GM19351 (cell line): Measurements from ENCODE around the gene OR13C4.
"Not testable (repeated sequence)": the region's sequence is repeated elsewhere in the genome, so short reads cannot be mapped to it uniquely, and the experiment has no call there.

Experiments used
- ATAC-seq: cut with Tn5 transposase; IDR thresholded peaks from one replicate; pipeline ENCODE4 v1.9.1; 2021; ENCODE audit warnings: mild to moderate bottlenecking, moderate library complexity; ENCODE audit not compliant: unreplicated experiment

Gene OR13C4

DNA sequence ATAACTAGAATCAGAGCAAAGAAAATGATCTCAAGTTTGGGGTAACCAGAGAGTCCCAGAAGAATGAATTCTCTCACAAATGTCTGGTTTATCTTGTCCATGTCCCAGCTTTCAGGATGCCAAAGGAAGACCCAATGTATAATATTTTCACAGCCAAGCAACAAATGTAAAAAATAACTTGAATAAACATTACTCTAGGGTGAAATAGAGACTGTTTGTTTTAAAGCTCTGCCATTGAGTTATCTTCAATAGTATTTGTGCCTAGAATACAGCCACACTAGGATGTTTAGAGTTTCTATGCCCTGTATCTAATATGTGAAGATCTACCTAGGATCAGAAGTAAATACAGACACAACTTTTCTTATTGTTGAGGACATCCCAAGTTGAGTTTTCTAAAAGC, at the start of gene OR13C4:
TSS of gene OR13C4 (minus strand) at position 101 of the 400 bp plus-strand sequence. CDS start at position 101, 0 bp downstream.
- ATAC-seq = no peak

DNA sequence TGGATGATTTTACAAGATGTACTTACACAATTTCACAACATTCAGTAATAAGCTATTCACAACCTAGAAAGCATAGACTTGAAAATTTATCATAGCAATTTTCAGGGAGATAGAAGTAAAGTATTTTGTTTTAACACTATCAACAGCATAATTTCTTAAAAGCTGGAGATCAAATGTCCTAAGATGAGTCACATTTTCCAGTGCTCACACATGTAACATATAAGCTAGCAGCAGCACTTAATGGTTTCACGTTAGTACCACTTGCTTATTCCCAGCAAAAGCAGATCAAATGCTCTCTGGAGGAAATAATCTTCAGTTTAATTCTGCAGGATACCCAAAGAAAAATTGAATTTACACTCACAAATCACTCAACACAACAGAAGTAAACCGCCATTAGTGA, 48.4 kb upstream of the OR13C4 start:
- ATAC-seq = no peak

DNA sequence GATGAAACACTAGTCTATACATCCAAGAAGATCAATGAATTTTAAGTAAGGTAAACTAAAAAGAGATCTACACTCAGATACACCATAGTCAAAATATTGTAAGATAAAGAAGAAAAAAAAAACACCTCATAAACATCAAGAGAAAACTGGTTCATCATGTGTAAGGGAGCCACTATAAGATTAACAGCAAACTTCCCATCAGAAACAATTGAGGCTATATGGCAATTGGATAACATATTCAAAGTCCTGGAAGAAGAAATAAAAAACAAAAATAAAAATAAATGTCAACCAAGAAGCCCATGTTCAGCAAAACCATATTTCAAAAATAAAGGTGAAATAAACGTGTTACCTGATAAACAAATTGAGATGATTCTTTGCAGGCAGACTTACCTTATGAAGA, 45.6 kb upstream of the OR13C4 start:
- no peak for ATAC-seq

DNA sequence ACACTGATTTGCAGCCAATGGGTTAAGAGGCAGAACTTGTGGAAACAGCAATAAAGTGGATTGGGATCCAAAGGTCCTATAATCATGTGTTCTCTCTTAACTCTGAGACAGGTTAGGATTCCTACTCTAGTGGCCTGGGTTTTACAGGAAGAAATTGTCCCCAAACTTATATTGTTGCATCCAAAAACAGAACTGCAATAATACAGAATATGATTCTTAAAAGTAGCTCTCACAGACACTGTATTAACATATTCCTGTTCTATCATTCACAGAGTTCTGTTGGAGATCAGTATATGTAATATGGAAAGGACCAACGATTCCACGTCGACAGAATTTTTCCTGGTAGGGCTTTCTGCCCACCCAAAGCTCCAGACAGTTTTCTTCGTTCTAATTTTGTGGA, 41.9 kb upstream of the OR13C4 start, which contains the start of gene OR13C8:
TSS of gene OR13C8 (plus strand) at position 301 of the 400 bp plus-strand sequence. CDS start at position 301, 0 bp downstream.
- ATAC-seq = no peak

DNA sequence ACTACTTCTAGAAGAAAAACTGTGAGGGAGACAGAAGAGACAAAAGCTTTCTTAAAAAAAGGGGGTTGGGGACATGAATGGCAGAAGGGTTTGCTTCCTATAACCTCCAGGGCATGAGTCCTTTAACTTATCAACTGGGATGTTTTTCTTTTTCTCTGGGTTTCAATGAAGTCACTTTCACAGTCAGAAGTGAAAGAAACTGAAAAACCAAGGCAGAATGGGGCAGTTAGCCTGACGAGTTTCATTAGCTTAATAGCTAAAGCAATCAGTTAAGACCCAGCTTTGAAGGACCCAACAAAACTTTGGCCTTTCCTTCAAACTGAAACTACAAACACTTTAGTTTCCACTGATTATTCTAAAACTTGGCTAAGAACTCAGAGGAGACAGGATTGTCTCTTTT, 37.3 kb upstream of the OR13C4 start:
- ATAC-seq = no peak

DNA sequence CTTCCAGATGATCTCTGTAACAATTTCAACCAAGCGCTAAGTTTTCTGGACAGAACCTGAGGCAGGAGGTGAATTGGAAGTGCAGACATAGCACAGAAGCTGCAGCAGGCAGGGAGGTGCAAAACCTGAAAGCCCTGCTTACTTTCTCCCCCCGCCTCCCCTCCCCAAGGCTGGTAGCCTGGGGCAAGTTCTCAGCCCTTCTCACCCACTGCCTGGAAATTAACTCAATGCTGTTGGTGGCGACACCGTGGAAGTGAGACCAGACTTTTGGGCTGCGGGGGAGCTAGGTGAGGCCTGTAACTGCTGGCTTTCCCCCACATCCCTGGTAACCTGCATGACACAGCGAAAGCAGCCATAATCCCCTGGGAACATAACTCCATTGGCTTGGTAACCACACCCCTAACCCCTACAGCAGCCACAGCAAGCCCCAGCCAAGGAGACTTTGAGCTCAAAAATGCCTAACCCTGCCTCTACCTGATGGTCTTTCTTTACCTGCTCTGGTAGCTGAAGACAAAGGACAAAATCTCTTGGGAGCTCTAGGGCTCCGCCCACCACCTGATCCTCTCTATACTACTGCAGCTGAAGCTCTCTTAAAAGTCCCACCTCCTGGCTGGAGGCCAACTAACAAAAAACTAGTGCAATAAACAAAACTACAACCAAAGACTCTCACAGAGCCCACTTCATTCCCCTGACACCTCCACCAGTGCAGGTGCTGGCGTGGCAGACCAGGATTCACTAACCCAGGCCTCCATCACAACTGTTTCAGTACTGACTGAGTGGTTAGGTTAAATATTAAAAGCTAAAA, 30.0 kb upstream of the OR13C4 start:
- no peak for ATAC-seq

DNA sequence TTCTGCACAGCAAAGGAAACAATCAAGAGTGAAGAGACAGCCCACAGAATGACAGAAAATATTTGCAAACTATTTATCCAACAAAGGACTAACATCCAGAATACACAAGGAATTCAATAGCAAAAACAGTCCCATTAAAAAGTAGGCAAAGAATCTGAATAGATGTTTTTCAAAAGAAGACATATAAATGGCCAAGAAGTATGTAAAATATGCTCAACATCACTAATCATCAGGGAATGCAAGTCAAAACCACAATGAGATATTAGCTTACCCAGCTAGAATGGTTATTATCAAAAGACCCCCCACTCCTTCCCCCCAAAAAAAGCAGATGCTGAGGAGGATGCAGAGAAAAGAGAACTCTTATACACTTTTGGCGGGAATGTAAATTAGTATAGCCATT, 28.5 kb upstream of the OR13C4 start:
- no peak for ATAC-seq

DNA sequence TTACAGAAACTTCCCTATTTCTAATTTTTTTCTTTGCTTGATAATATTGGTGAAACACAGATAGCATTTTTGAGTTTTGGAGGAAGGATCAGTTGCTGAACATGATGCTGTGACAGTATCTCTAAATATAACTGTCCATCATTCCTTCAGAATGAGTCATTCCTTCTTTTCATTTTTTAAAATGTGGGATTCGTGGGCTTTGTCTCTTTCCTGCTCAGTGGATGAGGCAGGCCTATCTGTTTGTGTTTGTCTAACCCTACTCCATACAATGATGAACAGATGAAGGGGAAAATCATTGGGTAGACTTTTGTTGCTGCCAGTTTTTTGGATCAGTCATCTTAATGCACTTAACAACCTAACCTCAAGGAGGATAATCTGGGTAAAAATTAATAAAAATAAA, 26.3 kb upstream of the OR13C4 start:
- no peak for ATAC-seq

DNA sequence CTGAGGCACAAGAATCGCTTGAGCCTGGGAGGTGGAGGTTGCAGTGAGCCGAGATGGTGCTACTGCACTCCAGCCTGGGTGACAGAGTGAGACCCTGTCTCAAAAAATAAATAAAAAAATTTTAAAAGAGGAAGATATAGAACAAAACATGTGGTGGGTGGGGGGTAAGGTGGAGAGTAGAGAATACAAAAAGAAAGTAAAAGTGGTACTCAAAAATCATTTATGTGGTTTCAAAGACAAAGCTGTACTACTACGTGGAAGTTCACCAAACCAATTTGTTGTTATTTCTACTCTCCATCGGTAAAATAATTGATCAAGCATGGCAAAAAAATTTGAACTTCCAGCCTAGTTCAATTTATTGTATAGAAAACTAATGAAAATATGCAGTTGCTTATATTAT, 17.6 kb upstream of the OR13C4 start:
- ATAC-seq = no peak

DNA sequence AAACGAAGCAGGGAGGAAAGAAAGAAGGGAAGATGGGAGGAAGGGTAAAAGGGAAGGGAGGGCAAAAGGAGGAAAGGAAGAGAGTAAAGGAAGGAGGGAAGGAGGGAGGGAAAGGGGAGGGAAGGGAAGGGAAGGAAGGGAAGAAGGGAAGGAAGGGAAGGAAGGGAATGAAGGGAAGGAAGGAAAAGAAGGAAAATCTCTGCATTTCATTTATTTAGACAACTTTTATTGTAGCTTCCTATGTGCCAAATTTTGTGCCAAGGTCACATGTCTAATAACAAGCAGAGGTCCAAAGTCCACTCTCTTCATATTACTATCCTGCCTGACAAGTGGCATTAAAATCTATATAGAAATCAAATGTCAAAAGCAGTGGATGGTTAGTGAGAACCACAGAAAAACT, 12.3 kb upstream of the OR13C4 start:
- ATAC-seq = no peak

DNA sequence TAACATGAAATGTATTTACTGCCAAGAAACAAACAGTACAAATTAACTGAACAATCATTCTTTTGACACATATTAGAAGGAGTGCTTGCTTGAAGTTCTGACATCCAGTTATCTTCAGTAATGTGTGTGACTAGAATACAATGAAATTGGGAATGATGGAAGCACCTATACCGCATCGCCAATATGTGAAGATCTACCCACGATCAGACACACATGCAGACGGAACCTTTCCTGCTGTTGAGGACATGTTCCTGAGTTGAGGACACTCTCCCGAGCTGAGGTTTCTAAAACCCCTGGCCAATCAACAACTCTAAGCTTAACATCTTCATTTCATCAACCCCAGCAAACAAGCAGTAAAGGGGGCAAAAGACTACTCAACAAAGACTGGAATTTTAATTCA, 9.7 kb upstream of the OR13C4 start, which contains the start of gene OR13C3:
TSS of gene OR13C3 (minus strand) at position 101 of the 400 bp plus-strand sequence. CDS start 133 bp downstream, outside the sequence.
- ATAC-seq = no peak

DNA sequence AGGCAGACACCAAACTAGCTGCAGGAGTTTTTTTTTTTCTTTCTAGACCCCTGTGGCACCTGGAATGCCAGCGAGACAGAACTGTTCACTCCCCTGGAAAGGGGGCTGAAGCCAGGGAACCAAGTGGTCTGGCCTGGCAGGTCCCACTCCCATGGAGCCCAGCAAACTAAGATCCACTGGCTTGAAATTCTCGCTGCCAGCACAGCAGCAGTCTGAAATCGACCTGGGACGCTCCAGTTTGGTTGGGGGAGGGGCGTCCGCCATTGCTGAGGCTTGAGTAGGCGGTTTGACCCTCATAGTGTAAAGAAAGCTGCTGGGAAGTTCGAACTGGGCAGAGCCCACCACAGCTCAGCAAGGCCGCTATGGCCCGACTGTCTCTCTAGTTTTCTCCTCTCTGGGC, 6.8 kb downstream of the OR13C4 start:
- not testable (repeated sequence) for ATAC-seq

DNA sequence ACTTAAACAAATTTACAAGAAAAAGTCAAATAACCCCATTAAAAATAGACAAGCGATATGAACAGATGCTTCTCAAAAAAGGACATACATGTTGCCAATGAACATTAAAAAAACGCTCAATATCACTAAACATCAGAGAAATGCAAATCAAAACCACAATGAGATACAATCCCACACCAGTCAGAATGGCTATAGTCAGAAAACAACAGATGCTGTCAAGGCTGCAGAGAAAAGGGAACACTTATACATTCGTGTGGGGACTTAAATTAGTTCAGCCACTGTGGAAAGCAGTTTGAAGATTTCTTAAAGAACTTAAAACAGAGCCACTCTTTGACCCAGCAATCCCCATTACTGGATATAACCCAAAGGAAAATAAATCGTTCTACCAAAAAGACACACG, 12.1 kb downstream of the OR13C4 start:
- no peak for ATAC-seq

DNA sequence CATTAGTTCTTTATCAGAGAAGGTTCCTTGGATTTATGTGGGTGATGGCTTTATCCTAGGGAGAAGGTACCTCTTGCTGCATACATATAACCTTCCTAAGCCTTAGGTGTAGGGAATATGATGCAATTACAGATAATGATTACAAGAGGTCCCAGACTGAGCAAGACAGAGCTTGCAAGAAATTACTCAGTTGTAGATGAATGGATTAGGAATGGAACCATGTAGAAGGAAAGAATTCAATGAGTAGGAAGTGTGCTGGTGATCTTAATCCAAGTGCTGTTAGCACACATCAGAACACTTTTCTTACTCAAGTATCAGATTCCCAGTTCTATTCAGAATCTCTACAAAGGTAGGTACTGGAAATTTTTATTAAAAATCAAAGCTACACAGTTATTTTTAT, 20.4 kb downstream of the OR13C4 start:
- ATAC-seq = no peak

DNA sequence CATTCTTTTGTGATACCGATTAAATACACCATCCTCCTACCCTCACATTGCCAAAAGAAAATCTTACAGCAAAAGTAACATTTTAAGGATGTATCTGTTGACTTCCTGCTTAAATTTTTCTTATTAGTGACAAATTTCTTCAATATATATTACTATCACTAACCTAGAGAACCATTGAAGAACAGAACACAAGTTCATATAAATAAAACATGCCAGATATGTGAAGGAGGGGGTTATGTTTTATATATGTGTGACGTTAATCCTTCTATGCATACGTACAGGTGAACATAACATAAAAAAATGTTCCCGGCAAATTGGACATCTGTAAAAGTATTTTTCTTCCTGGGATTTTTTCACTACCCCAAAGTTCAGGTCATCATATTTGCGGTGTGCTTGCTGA, 23.0 kb downstream of the OR13C4 start, which contains the start of gene OR13F1:
TSS of gene OR13F1 (plus strand) at position 301 of the 400 bp plus-strand sequence. CDS start at position 301, 0 bp downstream.
- ATAC-seq = no peak

DNA sequence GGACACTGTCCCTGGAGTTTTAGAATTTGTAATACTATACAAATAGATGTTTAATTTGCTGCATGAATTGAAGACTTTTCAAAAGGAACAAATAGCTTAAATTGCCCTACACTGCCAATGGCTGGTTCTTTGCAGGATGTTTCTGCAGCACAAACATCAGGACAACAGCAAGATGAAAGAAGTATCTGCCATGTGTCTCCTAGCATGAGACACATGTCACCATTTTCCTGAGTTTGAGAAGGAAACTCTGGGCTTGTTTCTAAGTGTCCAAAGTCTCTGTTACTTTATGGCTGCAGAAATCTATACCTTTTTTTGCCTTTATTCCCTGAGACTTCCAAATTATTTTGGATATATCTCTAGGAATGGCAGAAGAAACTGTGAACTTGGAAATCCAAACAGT, 23.6 kb downstream of the OR13C4 start:
- no peak for ATAC-seq

DNA sequence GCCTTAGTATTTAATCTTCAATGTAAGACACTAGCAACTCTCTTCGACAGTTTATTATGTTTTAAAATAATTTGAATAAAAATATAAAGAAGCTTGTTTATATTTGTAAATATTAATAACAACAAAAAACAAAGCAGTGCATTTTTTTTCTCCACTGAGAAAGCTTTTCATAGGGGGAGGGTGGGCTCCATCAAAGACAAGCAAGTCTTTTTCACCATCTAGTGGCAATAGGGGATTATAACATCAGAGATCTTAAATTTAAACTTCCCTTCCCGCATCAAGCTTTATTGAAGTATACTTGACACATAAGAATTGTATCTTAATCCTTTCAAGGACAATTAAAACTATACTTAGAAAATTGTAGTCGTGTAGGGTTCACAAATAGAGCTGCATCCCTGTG, 32.2 kb downstream of the OR13C4 start:
- peak; percentile 38 for ATAC-seq

DNA sequence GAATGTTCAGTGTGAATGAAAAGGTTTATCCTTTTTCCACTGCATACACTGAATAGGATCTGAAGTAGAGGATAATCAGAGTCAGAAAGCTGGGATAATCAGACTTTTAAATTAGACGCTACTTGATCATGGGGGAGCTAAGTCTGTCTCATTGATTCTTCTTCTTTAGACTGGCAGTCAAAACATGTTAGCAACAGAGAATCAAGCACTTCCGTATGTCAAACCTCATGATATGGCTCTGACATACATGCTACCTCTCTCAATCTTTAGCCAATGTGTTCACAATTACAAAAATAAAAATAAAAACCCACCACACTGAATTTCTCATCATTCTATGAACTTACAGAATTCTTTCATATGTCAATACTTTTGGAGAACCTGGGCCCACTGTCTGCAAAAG, 42.0 kb downstream of the OR13C4 start:
- ATAC-seq = no peak

DNA sequence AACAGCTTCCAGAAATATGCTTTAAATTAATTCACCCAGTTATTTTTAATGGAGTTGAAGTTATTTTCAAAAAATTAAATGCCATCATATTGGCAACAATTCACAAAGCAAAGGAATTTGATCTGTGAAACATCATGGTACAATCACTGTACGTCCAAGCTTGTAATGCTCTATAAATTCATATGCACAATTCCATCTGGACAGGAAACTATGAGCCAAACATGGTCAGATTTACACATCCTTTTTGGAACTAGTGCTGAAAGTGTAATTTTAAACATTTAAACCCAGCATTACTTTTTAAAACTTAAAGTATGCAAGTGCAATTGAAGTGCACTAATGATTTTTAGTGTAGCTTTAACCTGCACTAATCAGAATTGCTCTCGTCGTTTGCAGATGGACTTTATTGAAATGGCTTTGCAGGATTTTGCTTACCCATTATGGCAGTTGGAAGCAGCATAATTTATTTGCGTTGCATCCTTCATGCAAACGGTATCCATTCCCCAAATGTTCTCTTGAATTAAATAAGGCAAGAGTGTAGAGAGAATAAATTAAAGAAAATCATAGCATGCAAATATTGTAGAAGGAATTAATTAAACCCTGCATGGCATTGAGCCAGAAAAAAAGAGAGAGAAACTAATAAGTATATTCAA, 44.0 kb downstream of the OR13C4 start:
- no peak for ATAC-seq
